HepG2 (cell line): ENCODE results near the gene PYCARD. TPM values are rescaled to one million over a fixed set of nuclear protein-coding genes. Genes with fewer than 3 reads are reported as not detected.

Source experiments
- BRD4 ChIP-seq: sonication (generic); formaldehyde crosslinking; IDR thresholded peaks from 2 replicates; pipeline ENCODE4 v1.4.0; 2020; ENCODE audit warnings: missing genetic modification reagents
- ESRRA ChIP-seq: sonication (generic); formaldehyde crosslinking; IDR thresholded peaks from 2 replicates; pipeline ENCODE4 v1.5.1; 2020; ENCODE audit warnings: mild to moderate bottlenecking, low read depth, missing genetic modification reagents
- GTF3A ChIP-seq: sonication (generic); formaldehyde crosslinking; conservative IDR thresholded peaks from 2 replicates; pipeline ENCODE4 v1.4.0; 2020; ENCODE audit warnings: mild to moderate bottlenecking, missing genetic modification reagents
- HDAC1 ChIP-seq: sonication (generic); formaldehyde crosslinking; IDR thresholded peaks from 2 replicates; pipeline ENCODE4 v1.5.1; 2020; ENCODE audit warnings: mild to moderate bottlenecking, missing genetic modification reagents
- HDAC2 ChIP-seq: sonication (generic); formaldehyde crosslinking; IDR thresholded peaks from 2 replicates; pipeline ENCODE4 v1.4.0; 2020; ENCODE audit warnings: missing genetic modification reagents
- IKZF1 ChIP-seq: fragments of 450-650 bp; IDR thresholded peaks from 2 replicates; pipeline ENCODE4 v1.7.1; 2016
- KDM4B ChIP-seq: sonication (generic); formaldehyde crosslinking; IDR thresholded peaks from 2 replicates; pipeline ENCODE4 v1.4.0; 2020; ENCODE audit warnings: missing genetic modification reagents
- KDM5B ChIP-seq: sonication (generic); formaldehyde crosslinking; IDR thresholded peaks from 2 replicates; pipeline ENCODE4 v1.4.0; 2020; ENCODE audit warnings: missing genetic modification reagents, mild to moderate bottlenecking, borderline replicate concordance
- PLRG1 ChIP-seq: fragments of 450-650 bp; conservative IDR thresholded peaks from 2 replicates; pipeline ENCODE4 v1.6.1; 2016
- RBFOX2 ChIP-seq: fragments of 200-400 bp; formaldehyde crosslinking; IDR thresholded peaks from 2 replicates; pipeline ENCODE4 v1.6.1; 2017; ENCODE audit warnings: low read depth, mild to moderate bottlenecking, low read length
- ZMYM3 ChIP-seq: sonication (generic); formaldehyde crosslinking; IDR thresholded peaks from 2 replicates; pipeline ENCODE4 v1.5.1; 2020; ENCODE audit warnings: mild to moderate bottlenecking, missing genetic modification reagents
- ZNF143 ChIP-seq: sonication (generic); formaldehyde crosslinking; IDR thresholded peaks from 2 replicates; pipeline ENCODE4 v1.4.0; 2020; ENCODE audit warnings: missing genetic modification reagents
- ZNF274 ChIP-seq: sonication (generic); formaldehyde crosslinking; IDR thresholded peaks from 2 replicates; pipeline ENCODE4 v1.5.1; 2020; ENCODE audit warnings: mild to moderate bottlenecking, missing genetic modification reagents
- ZNF451 ChIP-seq: sonication (generic); formaldehyde crosslinking; IDR thresholded peaks from 2 replicates; pipeline ENCODE4 v1.5.0; 2020; ENCODE audit warnings: mild to moderate bottlenecking, missing genetic modification reagents
- ZNF782 ChIP-seq: sonication (generic); formaldehyde crosslinking; IDR thresholded peaks from 2 replicates; pipeline ENCODE4 v1.4.0; 2020; ENCODE audit warnings: missing genetic modification reagents, mild to moderate bottlenecking, borderline replicate concordance
- polyA plus RNA-seq, 8 experiments: library from polyadenylated mRNA; depleted of rRNA in 3 of 8; stranded (reverse) in 7 of 8; unstranded in 1 of 8; fragments of >200 nt; fragmentation: Illumina TruSeq in 4 of 8; extraction: Trizol in 4 of 8; gene quantifications; 2 replicates each; pipeline versions ENCODE4 v1.2.1 to v1.2.3, GENCODE V29; 2011 to 2016; ENCODE audit warnings: low read depth in 4 of 8, missing spikeins in 1 of 8, mixed read lengths in 1 of 8; ENCODE audit not compliant: insufficient read depth in 1 of 8
- total RNA-seq, 5 experiments: library from RNA; depleted of rRNA; stranded (reverse); fragments of >200 nt; fragmentation: Illumina TruSeq; extraction: Trizol; gene quantifications; 2 replicates each; pipeline ENCODE4 v1.2.3, GENCODE V29; 2016; ENCODE audit warnings: low read depth in 1 of 5
- TF ChIP-seq, protein P1 (sequence below): sonication (generic); formaldehyde crosslinking; IDR thresholded peaks from 2 replicates; pipeline ENCODE4 v1.9.0; 2022; ENCODE audit warnings: missing genetic modification reagents, mild to moderate bottlenecking, borderline replicate concordance
- TF ChIP-seq, protein P2 (sequence below), 2 experiments: sonication (generic) in 1 of 2; formaldehyde crosslinking in 1 of 2; IDR thresholded peaks; 2 replicates each; pipeline versions ENCODE4 v1.4.0 to v1.6.1; 2016 to 2020; ENCODE audit warnings: borderline replicate concordance in 1 of 2, low read depth in 1 of 2, mild to moderate bottlenecking in 1 of 2, missing genetic modification reagents in 1 of 2
- TF ChIP-seq, protein P3 (sequence below): sonication (generic); formaldehyde crosslinking; IDR thresholded peaks from 2 replicates; pipeline ENCODE4 v1.5.0; 2020; ENCODE audit warnings: mild to moderate bottlenecking, missing genetic modification reagents, borderline replicate concordance

Gene PYCARD
- total and polyA plus RNA-seq, 2 of the 13 experiments (the other 11 are each of a cell fraction or from before 2014, with no cell fraction given), result 4.8 to 9.2 TPM

DNA sequence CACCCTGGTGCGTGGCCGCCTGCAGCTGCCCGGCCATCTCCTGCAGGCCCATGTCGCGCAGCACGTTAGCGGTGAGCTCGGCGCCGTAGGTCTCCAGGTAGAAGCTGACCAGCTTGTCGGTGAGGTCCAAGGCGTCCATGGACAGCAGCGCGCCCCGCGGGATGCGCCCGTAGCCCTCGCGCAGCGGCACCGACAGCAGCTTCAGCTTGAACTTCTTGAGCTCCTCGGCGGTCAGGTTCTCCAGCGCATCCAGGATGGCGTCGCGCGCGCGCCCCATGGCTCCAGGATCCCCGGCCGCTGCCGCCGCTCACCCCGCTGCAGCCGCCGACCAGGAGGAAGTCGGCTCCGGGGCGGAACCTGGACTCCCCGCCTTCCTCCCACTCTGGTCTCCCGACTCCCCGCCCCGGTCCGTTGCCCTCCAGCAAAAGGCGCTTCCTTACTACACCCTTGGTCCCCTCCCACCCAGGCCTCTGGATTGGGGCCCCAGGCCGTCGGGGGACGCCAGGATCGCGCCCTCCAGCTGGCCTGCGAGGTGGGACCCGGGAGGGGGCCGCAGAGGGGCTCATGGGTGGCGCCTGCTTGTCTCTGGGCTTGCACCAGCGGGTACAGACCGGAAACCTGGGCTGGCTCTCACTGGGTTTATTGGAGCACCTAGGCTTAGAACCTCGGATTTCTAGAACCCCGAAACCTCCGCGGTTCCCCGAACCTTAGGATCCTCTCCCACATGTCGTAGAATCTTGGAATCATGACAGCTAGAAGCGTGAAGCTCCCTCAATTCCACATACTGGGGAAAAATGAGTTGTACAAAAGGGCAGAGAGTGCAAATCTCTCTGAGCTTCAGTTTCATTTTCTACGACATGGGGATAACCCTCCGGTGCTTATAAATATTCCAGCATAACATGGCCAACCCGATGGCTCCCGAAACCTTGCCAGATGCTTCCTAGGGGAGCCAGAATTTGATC lies at the start of gene PYCARD (continued):
- TF ChIP-seq, protein P1, sequence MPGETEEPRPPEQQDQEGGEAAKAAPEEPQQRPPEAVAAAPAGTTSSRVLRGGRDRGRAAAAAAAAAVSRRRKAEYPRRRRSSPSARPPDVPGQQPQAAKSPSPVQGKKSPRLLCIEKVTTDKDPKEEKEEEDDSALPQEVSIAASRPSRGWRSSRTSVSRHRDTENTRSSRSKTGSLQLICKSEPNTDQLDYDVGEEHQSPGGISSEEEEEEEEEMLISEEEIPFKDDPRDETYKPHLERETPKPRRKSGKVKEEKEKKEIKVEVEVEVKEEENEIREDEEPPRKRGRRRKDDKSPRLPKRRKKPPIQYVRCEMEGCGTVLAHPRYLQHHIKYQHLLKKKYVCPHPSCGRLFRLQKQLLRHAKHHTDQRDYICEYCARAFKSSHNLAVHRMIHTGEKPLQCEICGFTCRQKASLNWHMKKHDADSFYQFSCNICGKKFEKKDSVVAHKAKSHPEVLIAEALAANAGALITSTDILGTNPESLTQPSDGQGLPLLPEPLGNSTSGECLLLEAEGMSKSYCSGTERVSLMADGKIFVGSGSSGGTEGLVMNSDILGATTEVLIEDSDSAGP, result peak; percentile 45; the same call in 1 of the 2 replicates
- TF ChIP-seq, protein P2, sequence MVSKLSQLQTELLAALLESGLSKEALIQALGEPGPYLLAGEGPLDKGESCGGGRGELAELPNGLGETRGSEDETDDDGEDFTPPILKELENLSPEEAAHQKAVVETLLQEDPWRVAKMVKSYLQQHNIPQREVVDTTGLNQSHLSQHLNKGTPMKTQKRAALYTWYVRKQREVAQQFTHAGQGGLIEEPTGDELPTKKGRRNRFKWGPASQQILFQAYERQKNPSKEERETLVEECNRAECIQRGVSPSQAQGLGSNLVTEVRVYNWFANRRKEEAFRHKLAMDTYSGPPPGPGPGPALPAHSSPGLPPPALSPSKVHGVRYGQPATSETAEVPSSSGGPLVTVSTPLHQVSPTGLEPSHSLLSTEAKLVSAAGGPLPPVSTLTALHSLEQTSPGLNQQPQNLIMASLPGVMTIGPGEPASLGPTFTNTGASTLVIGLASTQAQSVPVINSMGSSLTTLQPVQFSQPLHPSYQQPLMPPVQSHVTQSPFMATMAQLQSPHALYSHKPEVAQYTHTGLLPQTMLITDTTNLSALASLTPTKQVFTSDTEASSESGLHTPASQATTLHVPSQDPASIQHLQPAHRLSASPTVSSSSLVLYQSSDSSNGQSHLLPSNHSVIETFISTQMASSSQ (IDR thresholded peaks at IDR 0.05; ENCODE audit: low read depth), result no peak
- TF ChIP-seq, protein P2 (CRISPR knock-in tag; IDR thresholded peaks at IDR 0.05; ENCODE audit: borderline replicate concordance), result 0 out of 2 replicates have a peak, but pooled peaks have one; percentile 7
- TF ChIP-seq ZNF782 (CRISPR knock-in tag), result peak; percentile 73; the same call in 1 of the 2 replicates
- no peak for TF ChIP-seq PLRG1
- TF ChIP-seq, protein P3, sequence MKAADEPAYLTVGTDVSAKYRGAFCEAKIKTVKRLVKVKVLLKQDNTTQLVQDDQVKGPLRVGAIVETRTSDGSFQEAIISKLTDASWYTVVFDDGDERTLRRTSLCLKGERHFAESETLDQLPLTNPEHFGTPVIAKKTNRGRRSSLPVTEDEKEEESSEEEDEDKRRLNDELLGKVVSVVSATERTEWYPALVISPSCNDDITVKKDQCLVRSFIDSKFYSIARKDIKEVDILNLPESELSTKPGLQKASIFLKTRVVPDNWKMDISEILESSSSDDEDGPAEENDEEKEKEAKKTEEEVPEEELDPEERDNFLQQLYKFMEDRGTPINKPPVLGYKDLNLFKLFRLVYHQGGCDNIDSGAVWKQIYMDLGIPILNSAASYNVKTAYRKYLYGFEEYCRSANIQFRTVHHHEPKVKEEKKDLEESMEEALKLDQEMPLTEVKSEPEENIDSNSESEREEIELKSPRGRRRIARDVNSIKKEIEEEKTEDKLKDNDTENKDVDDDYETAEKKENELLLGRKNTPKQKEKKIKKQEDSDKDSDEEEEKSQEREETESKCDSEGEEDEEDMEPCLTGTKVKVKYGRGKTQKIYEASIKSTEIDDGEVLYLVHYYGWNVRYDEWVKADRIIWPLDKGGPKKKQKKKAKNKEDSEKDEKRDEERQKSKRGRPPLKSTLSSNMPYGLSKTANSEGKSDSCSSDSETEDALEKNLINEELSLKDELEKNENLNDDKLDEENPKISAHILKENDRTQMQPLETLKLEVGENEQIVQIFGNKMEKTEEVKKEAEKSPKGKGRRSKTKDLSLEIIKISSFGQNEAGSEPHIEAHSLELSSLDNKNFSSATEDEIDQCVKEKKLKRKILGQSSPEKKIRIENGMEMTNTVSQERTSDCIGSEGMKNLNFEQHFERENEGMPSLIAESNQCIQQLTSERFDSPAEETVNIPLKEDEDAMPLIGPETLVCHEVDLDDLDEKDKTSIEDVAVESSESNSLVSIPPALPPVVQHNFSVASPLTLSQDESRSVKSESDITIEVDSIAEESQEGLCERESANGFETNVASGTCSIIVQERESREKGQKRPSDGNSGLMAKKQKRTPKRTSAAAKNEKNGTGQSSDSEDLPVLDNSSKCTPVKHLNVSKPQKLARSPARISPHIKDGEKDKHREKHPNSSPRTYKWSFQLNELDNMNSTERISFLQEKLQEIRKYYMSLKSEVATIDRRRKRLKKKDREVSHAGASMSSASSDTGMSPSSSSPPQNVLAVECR, result peak; percentile 58
- TF ChIP-seq ZNF143, result 0 out of 2 replicates have a peak, but pooled peaks have one; percentile 29
- TF ChIP-seq HDAC2, result no peak
- peak; percentile 43; the same call in 1 of the 2 replicates for TF ChIP-seq HDAC1
- TF ChIP-seq ZNF274, result peak; percentile 47
- TF ChIP-seq ESRRA (CRISPR knock-in tag), result no peak
- TF ChIP-seq ZMYM3 (CRISPR knock-in tag), result 0 out of 2 replicates have a peak, but pooled peaks have one; percentile 9
- peak; percentile 25; the same call in 1 of the 2 replicates for TF ChIP-seq RBFOX2
- no peak for TF ChIP-seq KDM4B
- TF ChIP-seq GTF3A, result no peak
- TF ChIP-seq ZNF451, result peak; percentile 76; the same call in 1 of the 2 replicates
- peak; percentile 31; the same call in 1 of the 2 replicates for TF ChIP-seq BRD4
- TF ChIP-seq IKZF1, result no peak
- peak; percentile 8; the same call in 1 of the 2 replicates for TF ChIP-seq KDM5B (CRISPR knock-in tag)
